Measurements from ENCODE around the gene EME1.
A peak's percentile ranks its signal among the peaks of the same experiment; 100 is the strongest.

The EME1 gene

DNA sequence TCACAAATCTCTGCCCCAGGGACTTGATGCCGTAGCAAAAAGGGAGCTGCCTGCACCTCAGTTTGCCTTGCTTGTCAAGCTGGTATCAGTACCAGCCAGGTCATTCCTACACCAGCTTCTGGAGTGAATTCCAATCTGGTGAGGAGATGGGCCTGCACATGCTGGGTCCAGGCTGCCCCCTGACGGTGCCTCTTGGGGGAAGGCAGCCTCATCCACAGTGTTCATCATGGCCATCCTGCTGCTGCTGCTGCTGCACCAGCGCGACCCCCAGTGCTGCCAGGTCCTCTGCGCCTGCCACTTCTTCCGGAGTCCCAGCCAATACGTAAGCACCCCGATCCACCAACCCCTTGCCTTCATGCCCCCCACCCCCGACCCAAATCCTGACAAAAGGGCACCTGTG is 8.3 kb upstream of the EME1 start:
- Histone ChIP-seq H3K4me3 (ENCODE audit: insufficient read depth, low read depth, low read length) (no peak overlapping the region), H3K27me3 (ENCODE audit: control insufficient read depth, insufficient read depth, low read length, poor library complexity, severe bottlenecking) (no peaks in the 10 kb centered on the region), H3K27ac (ENCODE audit: insufficient read depth, low read depth, low read length, poor library complexity, severe bottlenecking) (no peak overlapping the region), H3K9me3 (ENCODE audit: control insufficient read depth, low read length) (no peaks in the 10 kb centered on the region), H3K36me3 (ENCODE audit: control insufficient read depth, insufficient read depth, low read length) (peaks cover 24% of the 10 kb centered on the region), H3K4me1 (ENCODE audit: control insufficient read depth, insufficient read depth, low read length) (peaks cover 29% of the 10 kb centered on the region)
- WGBS, 2 experiments: 67 to 68% methylated on average over 9 of the region's 9 CpGs

DNA sequence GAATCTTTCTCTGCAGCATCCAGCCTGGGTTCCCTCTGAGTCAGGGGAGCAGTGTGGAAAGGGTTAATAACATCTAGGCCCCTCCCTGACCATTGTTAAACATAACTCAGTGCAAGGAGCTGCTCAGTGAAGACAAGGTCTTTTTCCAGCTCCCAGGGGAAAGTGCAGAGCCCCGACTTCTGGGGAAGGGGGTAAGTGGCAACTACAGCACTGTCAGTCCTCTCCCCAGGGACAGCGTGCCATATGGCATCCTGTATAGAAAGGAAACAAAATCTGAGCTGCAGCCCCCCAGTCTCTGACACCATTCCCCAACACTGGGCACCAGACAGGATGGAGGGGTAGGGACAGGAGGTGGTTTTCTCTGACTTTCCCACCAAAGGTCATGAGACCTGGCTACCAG is 7.9 kb upstream of the EME1 start:
- H3K36me3 ChIP-seq (ENCODE audit: control insufficient read depth, insufficient read depth, low read length): peaks cover 28% of the 10 kb centered on the region
- H3K27me3 ChIP-seq (ENCODE audit: control insufficient read depth, insufficient read depth, low read length, poor library complexity, severe bottlenecking): no peaks in the 10 kb centered on the region
- no peak overlapping the region for H3K27ac ChIP-seq (ENCODE audit: insufficient read depth, low read depth, low read length, poor library complexity, severe bottlenecking)
- H3K4me1 ChIP-seq (ENCODE audit: control insufficient read depth, insufficient read depth, low read length): peaks cover 29% of the 10 kb centered on the region
- no peak overlapping the region for H3K4me3 ChIP-seq (ENCODE audit: insufficient read depth, low read depth, low read length)
- 61 to 62% methylated on average over 2 of the region's 2 CpGs for WGBS, 2 experiments
- H3K9me3 ChIP-seq (ENCODE audit: control insufficient read depth, low read length): no peaks in the 10 kb centered on the region

DNA sequence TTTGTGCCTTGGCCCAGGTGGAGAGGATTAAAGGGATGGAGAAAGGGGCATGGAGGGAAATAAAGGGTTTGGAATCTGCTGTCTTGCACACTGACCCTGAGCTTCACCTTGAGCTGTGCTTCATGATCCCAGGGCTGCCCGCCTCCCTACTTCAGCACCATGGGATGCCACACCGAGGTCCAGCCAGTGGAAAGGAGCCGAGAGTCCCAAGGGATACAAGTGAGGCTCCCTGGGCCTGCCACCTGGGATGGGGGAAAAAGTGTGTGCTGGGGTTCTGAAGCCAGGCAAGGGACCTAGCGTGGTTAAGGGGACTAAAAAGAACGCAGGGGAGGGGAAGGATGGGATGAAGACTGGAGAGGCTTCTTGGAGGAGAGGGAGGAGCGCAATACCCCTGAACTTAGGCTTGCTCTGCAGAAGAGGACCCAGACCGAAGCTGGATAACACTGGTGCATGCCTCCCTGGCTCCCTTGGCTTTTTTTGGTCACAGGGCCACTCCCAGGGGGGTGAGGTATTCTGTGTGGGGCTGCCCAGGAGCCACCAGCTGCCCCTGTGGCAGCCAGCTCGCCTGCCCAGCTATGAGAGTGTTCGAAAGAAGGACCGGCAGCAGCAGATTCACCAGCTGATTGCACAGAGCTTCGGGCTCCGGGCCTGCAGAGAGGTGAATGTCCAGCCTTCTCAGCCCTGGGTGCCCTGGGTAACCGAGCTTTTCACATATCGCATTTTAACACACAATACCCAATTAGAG is 7.2 kb upstream of the EME1 start:
- no peaks in the 10 kb centered on the region for H3K9me3 ChIP-seq (ENCODE audit: control insufficient read depth, low read length)
- H3K36me3 ChIP-seq (ENCODE audit: control insufficient read depth, insufficient read depth, low read length): peaks cover 35% of the 10 kb centered on the region
- H3K27ac ChIP-seq (ENCODE audit: insufficient read depth, low read depth, low read length, poor library complexity, severe bottlenecking): no peak overlapping the region
- no peak overlapping the region for H3K4me3 ChIP-seq (ENCODE audit: insufficient read depth, low read depth, low read length)
- WGBS, 2 experiments: 91 to 93% methylated on average over 14 of the region's 14 CpGs
- peaks cover 29% of the 10 kb centered on the region for H3K4me1 ChIP-seq (ENCODE audit: control insufficient read depth, insufficient read depth, low read length)
- no peaks in the 10 kb centered on the region for H3K27me3 ChIP-seq (ENCODE audit: control insufficient read depth, insufficient read depth, low read length, poor library complexity, severe bottlenecking)

DNA sequence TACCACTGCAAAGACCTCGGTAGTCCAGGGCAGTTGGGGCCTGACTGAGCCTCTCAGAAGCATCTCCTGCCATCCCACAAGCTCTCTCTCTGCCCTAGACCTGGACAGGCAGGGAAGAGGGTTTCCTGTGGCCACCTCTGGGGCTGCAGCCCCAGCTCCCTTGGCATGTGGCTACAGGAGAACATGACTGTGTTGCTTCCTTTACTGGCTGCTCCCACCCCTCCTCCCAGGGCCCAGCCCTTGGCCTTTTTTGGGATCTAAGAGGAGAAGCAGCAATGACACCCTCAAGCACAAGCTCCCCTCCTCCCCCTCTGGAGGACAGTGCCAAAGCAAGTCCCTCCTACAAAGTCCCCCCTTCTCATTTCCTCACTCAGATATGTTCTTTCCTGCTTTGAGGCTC is 5.6 kb upstream of the EME1 start:
- whole genome bisulfite sequencing, 2 experiments: 87 to 95% methylated on average over 1 of the region's 1 CpG
- no peaks in the 10 kb centered on the region for H3K9me3 ChIP-seq (ENCODE audit: control insufficient read depth, low read length)
- peaks cover 35% of the 10 kb centered on the region for H3K36me3 ChIP-seq (ENCODE audit: control insufficient read depth, insufficient read depth, low read length)
- no peak overlapping the region for H3K27ac ChIP-seq (ENCODE audit: insufficient read depth, low read depth, low read length, poor library complexity, severe bottlenecking)
- no peaks in the 10 kb centered on the region for H3K27me3 ChIP-seq (ENCODE audit: control insufficient read depth, insufficient read depth, low read length, poor library complexity, severe bottlenecking)
- H3K4me3 ChIP-seq (ENCODE audit: insufficient read depth, low read depth, low read length): no peak overlapping the region
- H3K4me1 ChIP-seq (ENCODE audit: control insufficient read depth, insufficient read depth, low read length): peaks cover 24% of the 10 kb centered on the region

DNA sequence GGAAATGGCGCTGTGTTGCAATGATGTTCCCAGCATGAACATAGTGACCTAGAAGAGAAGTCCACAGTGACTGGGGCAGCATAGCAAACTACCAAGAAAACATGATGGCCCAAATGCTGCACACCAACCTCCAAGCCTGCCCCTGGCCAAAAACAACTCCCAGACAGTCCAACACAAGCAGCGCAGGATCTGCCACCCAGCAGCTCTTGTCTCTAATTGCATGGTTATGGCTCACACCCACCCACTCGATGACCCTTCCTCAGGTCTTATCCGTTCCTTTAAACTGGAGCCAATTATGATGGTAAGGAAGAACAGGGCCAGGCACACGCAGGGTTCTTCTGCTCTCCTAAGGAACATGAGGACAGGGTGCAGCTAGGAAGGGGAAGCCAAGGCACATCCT is 3.0 kb upstream of the EME1 start:
- no peaks in the 10 kb centered on the region for H3K9me3 ChIP-seq (ENCODE audit: control insufficient read depth, low read length)
- no peak overlapping the region for H3K27ac ChIP-seq (ENCODE audit: insufficient read depth, low read depth, low read length, poor library complexity, severe bottlenecking)
- WGBS, 2 experiments: 92 to 96% methylated on average over 5 of the region's 5 CpGs
- H3K27me3 ChIP-seq (ENCODE audit: control insufficient read depth, insufficient read depth, low read length, poor library complexity, severe bottlenecking): no peaks in the 10 kb centered on the region
- peaks cover 2% of the 10 kb centered on the region for H3K4me1 ChIP-seq (ENCODE audit: control insufficient read depth, insufficient read depth, low read length)
- no peak overlapping the region for H3K4me3 ChIP-seq (ENCODE audit: insufficient read depth, low read depth, low read length)
- peaks cover 35% of the 10 kb centered on the region for H3K36me3 ChIP-seq (ENCODE audit: control insufficient read depth, insufficient read depth, low read length)

DNA sequence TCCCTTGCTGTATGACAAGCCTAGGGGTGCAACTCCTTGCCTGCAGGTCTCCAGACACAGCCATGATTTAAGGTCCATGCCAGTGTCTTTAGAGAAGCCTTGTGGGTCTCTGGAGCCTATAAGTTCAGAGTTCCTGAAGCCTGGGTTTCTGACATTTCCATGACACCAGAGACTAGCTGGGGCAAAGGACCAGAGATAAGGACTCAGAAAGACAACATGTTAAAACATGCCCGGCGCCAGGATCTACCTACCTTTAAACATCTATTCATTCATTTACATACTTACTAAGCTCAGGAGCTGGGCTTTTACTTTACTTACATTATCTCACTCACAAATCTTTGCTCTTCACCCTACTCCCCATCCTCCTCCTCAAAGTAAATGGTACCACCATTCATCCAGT is 1.5 kb upstream of the EME1 start:
- WGBS, 2 experiments: 90 to 91% methylated on average over 2 of the region's 2 CpGs
- H3K9me3 ChIP-seq (ENCODE audit: control insufficient read depth, low read length): no peaks in the 10 kb centered on the region
- no peak overlapping the region for H3K27ac ChIP-seq (ENCODE audit: insufficient read depth, low read depth, low read length, poor library complexity, severe bottlenecking)
- H3K4me3 ChIP-seq (ENCODE audit: insufficient read depth, low read depth, low read length): no peak overlapping the region
- H3K36me3 ChIP-seq (ENCODE audit: control insufficient read depth, insufficient read depth, low read length): peaks cover 38% of the 10 kb centered on the region
- H3K27me3 ChIP-seq (ENCODE audit: control insufficient read depth, insufficient read depth, low read length, poor library complexity, severe bottlenecking): no peaks in the 10 kb centered on the region
- H3K4me1 ChIP-seq (ENCODE audit: control insufficient read depth, insufficient read depth, low read length): no peaks in the 10 kb centered on the region

DNA sequence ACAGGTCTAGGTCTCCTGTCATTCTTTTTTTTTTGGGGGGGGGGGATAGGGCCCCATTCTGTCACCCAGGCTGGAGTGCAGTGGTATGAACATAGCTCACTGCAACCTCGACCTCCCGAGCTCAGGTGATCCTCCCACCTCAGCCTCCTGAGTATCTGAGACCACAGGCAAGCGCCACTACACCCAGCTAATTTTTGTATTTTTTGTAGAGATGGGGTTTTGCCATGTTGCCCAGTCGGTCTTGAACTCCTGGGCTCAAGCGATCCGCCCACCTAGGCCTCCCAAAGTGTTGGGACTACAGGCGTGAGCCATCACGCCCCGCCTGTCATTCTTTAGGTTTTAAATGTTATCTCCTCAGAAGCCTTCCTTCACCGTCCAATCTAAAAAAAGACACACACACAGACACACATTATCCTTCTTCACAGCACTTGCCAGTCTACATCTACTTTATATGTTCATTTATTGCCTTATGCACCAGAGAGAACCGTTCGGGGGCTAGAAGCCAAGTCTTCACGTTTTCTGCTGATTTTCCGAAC is 739 bp upstream of the EME1 start:
- H3K4me1 ChIP-seq (ENCODE audit: control insufficient read depth, insufficient read depth, low read length): no peaks in the 10 kb centered on the region
- H3K9me3 ChIP-seq (ENCODE audit: control insufficient read depth, low read length): no peaks in the 10 kb centered on the region
- 34 to 37% methylated on average over 14 of the region's 14 CpGs for WGBS, 2 experiments
- H3K36me3 ChIP-seq (ENCODE audit: control insufficient read depth, insufficient read depth, low read length): peaks cover 33% of the 10 kb centered on the region
- peak overlapping the region; percentile 95 for H3K4me3 ChIP-seq (ENCODE audit: insufficient read depth, low read depth, low read length)
- H3K27ac ChIP-seq (ENCODE audit: insufficient read depth, low read depth, low read length, poor library complexity, severe bottlenecking): no peak overlapping the region
- H3K27me3 ChIP-seq (ENCODE audit: control insufficient read depth, insufficient read depth, low read length, poor library complexity, severe bottlenecking): no peaks in the 10 kb centered on the region

DNA sequence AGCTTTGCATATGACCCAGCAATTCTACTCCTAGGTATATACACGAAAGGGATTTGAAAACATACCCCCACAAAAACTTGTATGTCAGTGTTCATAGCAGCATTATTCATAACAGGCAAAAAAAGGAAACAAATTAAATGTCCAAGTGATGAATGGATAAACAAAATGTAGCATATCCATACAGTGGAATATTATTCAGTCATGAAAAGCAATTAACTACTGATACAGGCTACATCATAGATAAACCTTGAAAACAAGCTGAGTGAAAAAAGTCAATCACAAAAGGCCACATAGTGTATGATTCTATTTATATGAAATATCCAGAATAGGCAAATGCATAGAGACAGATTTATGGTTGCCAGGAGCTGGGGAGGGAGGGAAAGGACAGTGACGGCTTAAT is 676 bp downstream of the EME1 start:
- no peaks in the 10 kb centered on the region for H3K27me3 ChIP-seq (ENCODE audit: control insufficient read depth, insufficient read depth, low read length, poor library complexity, severe bottlenecking)
- WGBS, 2 experiments: 89 to 92% methylated on average over 1 to 2 of the region's 2 CpGs
- H3K4me3 ChIP-seq (ENCODE audit: insufficient read depth, low read depth, low read length): peak overlapping the region; percentile 95
- H3K27ac ChIP-seq (ENCODE audit: insufficient read depth, low read depth, low read length, poor library complexity, severe bottlenecking): no peak overlapping the region
- peaks cover 20% of the 10 kb centered on the region for H3K36me3 ChIP-seq (ENCODE audit: control insufficient read depth, insufficient read depth, low read length)
- H3K4me1 ChIP-seq (ENCODE audit: control insufficient read depth, insufficient read depth, low read length): no peaks in the 10 kb centered on the region
- H3K9me3 ChIP-seq (ENCODE audit: control insufficient read depth, low read length): no peaks in the 10 kb centered on the region

DNA sequence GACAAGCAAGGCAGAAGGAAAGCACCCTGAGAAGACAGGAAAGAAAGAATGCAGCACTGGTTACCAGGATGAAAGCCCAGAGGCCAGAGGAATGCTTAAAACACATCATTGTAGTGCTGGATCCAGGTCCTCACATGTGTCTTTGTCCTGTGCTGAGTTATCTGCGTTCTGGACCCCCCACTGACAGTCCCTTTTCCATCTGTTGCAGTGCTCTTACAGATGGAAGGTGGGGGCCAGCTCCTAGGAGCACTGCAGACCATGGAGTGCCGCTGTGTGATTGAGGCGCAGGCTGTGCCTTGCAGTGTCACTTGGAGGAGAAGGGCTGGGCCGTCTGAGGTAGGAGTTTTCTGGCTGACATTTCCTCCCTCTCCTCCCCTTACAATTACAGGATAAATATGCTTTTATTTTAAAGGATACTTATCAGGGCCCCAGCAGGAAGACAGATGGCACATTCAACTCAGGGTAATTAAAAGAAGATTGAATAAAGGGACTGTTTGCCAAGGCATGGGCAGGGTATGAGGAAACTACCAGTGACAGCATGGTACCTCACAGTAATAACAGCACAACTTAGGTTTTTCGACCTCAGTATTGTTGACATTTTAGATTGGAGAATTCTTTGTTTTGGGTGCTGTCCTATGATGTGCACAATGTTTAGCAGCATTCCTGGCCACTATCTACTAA is 3.0 kb downstream of the EME1 start:
- Histone ChIP-seq H3K9me3 (ENCODE audit: control insufficient read depth, low read length) (no peaks in the 10 kb centered on the region), H3K27me3 (ENCODE audit: control insufficient read depth, insufficient read depth, low read length, poor library complexity, severe bottlenecking) (no peaks in the 10 kb centered on the region), H3K36me3 (ENCODE audit: control insufficient read depth, insufficient read depth, low read length) (peaks cover 10% of the 10 kb centered on the region), H3K4me1 (ENCODE audit: control insufficient read depth, insufficient read depth, low read length) (no peaks in the 10 kb centered on the region), H3K4me3 (ENCODE audit: insufficient read depth, low read depth, low read length) (no peak overlapping the region), H3K27ac (ENCODE audit: insufficient read depth, low read depth, low read length, poor library complexity, severe bottlenecking) (no peak overlapping the region)
- WGBS, 2 experiments: 89 to 98% methylated on average over 4 to 5 of the region's 5 CpGs

DNA sequence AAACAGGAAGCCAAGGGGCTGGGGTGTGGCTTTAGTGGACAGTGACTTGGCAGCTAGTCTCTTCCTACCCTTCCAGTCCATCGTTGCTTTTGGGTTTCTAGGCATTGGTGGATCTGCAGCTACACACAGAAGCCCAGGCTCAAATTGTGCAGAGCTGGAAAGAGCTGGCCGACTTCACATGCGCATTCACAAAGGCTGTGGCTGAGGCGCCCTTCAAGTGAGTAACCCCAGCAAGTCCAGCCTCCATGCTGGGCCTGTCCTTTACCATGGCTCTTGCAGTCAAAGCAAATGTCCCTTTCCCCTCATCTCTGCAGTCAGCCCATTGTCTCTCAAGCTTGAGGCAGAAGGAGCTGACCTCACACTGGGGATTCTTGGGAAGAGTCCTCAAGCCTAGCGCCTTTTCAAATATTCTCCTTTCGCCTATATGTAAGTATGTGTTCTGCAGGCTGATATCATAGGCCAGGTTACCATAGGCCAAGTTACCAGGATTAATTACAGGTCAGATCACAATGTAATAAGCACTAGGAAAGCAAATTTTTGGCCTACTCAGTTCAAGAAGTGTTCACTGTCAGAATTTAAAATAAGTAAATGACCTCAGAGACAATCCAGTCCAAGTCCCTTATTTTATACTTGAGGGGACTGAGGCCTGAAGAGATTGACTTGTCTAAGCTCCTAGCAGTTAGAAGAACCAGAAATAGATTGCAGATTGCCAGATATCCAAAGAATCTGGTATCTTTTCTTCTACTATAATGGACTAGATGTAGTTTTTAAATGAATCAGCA is 6.5 kb downstream of the EME1 start:
- H3K27me3 ChIP-seq (ENCODE audit: control insufficient read depth, insufficient read depth, low read length, poor library complexity, severe bottlenecking): no peaks in the 10 kb centered on the region
- no peaks in the 10 kb centered on the region for H3K9me3 ChIP-seq (ENCODE audit: control insufficient read depth, low read length)
- 92 to 95% methylated on average over 6 of the region's 6 CpGs for WGBS, 2 experiments
- no peak overlapping the region for H3K27ac ChIP-seq (ENCODE audit: insufficient read depth, low read depth, low read length, poor library complexity, severe bottlenecking)
- H3K4me3 ChIP-seq (ENCODE audit: insufficient read depth, low read depth, low read length): no peak overlapping the region
- peaks cover 37% of the 10 kb centered on the region for H3K36me3 ChIP-seq (ENCODE audit: control insufficient read depth, insufficient read depth, low read length)
- H3K4me1 ChIP-seq (ENCODE audit: control insufficient read depth, insufficient read depth, low read length): no peaks in the 10 kb centered on the region

Data from ectodermal cell (in vitro differentiated cells).